Measurements from ENCODE around the gene UBIAD1. TPM values are rescaled to one million over a fixed set of nuclear protein-coding genes. Genes with fewer than 3 reads are reported as not detected.

Gene UBIAD1, protein sequence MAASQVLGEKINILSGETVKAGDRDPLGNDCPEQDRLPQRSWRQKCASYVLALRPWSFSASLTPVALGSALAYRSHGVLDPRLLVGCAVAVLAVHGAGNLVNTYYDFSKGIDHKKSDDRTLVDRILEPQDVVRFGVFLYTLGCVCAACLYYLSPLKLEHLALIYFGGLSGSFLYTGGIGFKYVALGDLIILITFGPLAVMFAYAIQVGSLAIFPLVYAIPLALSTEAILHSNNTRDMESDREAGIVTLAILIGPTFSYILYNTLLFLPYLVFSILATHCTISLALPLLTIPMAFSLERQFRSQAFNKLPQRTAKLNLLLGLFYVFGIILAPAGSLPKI
- 6.8 and 13.9 TPM in 2 replicates for total RNA-seq

GRCh38 chr1:11272832-11273594, at the start of gene UBIAD1:
Gene UBIAD1, plus strand, starts transcription at chr1:11273198. Its CDS starts 334 bp downstream, at chr1:11273532.
- DNase-seq (ENCODE audit: low read depth in 2 of 2), result peak; percentile 90 to 94

DNA sequence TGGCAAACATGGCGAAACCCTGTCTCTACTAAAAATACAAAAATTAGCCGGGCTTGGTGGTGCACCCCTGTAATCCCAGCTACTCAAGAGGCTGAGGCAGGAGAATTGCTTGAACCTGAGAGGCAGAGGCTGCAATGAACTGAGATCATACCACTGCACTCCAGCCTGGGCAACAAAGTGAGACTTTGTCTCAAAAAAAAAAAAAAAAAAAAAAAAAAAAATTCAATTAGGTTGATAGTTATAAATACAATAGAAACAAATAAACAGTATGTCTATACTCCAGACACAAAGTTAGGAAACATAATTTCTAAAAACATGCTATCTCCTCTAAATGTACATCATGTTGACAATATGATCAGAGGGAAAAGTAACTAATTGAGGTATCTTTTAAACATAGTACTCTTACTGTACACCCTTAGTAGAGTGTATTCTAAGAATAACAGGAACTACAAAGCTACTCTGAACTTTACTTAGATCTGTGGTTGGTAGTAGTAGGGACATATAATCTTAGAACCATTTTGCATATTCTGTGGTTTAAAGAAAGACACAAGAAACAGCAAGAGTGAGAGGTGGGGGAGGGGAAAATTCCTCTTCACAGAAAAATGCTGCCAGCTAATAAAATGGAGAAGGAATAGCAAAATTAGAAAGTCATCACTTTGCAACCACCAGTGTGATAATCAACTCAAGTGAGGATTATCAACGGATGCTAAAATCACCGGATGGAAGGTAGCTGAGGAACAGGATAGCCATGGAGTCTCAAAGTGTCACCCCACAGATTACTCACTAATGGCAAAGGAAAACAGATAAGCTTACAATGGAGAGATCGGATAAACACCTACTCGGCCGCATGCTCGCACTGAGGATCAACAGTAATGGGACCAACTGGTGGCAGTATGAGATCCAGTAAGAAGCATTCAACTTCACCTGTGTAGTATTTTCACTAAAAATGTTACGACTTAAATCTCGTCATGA, 45.6 kb upstream of the UBIAD1 start:
- no peak for DNase-seq (ENCODE audit: low read depth in 2 of 2)

GRCh38 chr1:11229203-11229602, 43.8 kb upstream of the UBIAD1 start:
- DNase-seq (ENCODE audit: low read depth in 2 of 2), result no peak

- no peak for DNase-seq (ENCODE audit: low read depth in 2 of 2)
These were observed 39.8 kb upstream of the UBIAD1 start for GRCh38 chr1:11233208-11233607.

DNA sequence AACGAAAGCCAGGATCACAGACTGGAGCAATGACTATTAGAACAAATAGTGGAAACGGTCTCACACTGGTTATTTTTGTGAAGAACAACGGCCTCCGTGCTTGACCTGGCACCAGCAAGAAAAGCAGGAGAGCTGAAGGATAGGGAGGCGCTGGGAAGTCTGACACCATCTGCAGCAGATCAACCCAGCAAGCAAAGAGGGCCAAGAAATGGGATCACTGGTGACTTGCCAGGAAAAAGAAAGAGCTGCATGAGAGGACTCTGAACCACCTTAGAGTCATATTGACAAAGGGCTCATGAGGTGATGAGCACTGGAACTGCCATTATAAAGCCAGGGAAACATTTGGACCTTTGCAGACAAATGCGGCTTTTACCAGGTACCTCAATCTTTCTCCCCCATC, 35.6 kb upstream of the UBIAD1 start:
- no peak for DNase-seq (ENCODE audit: low read depth in 2 of 2)

DNA sequence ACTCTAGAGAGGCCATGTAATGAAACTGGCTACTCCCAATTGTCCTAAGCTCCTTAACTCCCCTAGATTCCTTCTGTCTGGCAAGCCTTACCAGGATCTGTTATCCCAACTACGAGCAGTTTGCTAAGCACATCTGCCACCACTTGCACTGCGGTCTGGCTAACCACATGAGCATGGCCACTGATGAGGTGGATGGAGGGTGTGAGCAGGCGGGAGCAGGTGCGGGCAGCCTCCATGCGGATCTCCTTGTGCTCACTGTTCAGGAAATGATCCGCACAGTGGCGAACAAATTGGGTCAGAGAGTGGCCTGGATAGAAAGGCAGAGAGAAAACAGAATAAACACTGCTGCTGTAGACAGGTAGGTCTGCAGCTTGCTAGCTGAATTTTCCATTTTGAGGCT, 34.7 kb upstream of the UBIAD1 start:
- DNase-seq (ENCODE audit: low read depth in 2 of 2), result no peak

GRCh38 chr1:11245248-11245647, 27.8 kb upstream of the UBIAD1 start:
- no peak for DNase-seq (ENCODE audit: low read depth in 2 of 2)

DNA sequence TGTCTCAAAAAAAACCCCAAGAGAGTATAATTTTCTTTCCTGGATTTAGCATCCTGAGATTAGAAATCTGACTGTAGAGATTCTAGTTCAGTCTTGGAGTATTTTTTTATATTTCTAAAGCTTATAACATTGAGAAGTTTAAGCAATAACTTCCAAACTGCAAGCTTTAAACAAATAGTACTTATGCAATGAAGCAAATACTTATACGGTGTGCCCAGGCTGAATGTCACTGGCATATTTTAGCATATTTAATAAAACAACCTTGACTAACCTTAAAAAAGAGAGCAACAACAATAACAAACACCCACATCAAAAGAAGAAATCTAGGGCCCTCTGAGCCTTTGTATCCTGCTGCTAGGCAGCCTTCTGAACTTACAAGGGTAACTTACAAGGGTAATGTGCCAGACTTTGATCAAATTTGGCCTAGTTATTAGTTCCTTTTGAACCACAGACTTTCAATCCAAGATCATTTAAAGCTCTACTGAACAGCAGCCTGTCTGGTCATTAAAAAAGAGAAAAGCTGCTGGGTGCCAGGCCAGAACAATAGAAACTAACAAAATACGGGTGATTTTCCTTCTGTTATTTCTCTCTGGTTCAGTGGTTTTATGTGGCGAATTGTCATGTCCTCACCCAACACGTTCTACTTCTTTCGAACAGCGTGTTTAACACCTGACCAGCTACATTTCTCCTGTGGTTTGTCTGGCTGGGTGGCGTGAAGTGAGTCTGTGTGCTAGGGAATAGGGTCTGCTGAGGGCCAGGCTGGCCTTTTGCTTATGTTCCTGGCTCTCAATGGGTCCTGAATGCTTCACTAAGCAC, 26.9 kb upstream of the UBIAD1 start:
- no peak for DNase-seq (ENCODE audit: low read depth in 2 of 2)

DNA sequence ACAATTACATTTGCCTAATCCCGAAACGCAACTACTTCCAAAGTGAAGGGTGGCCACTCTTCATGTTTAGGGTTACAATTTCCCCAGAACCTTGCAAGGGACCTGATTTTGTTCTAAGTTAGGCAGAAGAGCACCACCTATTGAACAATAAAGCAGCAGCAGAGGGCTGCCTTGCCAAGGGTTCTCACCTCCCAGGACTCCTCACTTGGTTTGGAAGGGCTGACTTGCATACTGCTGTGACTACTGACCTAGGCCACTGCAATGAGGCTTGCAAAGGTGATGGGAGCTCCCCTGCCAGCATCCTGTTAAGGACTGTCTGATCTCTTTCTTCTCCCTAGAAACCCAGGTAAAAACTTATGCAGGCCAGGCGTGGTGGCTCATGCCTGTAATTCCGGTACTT, 24.8 kb upstream of the UBIAD1 start:
- DNase-seq (ENCODE audit: low read depth in 2 of 2), result no peak

- DNase-seq (ENCODE audit: low read depth in 2 of 2), result no peak
These were observed 20.5 kb upstream of the UBIAD1 start for GRCh38 chr1:11252538-11252937.

- DNase-seq (ENCODE audit: low read depth in 2 of 2), result no peak
These were observed 19.8 kb upstream of the UBIAD1 start for GRCh38 chr1:11253226-11253625.

DNA sequence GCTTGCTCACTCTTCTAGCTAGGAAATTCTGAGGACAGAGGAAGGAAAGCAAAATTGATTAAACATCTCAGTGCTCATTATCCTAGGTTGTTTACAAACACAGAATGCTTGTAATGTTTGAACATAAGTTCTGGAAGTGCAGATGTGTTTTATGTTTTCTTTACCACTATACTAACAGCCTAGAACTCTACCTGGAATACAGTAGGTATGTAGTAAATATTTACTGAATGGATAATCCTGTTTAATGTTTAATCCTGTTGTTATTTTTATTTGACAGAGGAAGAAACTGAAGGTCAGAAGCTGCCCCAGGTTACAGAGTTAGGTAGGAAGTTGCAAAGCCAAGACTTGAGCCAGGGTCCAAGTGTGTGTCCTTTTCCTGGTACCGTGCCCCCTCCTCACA, 16.7 kb upstream of the UBIAD1 start:
- DNase-seq (ENCODE audit: low read depth in 2 of 2), result no peak

GRCh38 chr1:11262171-11263049, 10.6 kb upstream of the UBIAD1 start, which contains the start of gene MTOR:
Gene MTOR, minus strand, starts transcription at chr1:11262551. Its CDS starts 3,142 bp downstream, at chr1:11259409.
- DNase-seq (ENCODE audit: low read depth in 2 of 2), result peak; percentile 99 to 100

GRCh38 chr1:11266268-11267074, 6.5 kb upstream of the UBIAD1 start:
- no peak for DNase-seq (ENCODE audit: low read depth in 2 of 2)

- DNase-seq (ENCODE audit: low read depth in 2 of 2), result peak; percentile 81 to 95
These were observed 5.4 kb upstream of the UBIAD1 start for GRCh38 chr1:11267350-11268337.

DNA sequence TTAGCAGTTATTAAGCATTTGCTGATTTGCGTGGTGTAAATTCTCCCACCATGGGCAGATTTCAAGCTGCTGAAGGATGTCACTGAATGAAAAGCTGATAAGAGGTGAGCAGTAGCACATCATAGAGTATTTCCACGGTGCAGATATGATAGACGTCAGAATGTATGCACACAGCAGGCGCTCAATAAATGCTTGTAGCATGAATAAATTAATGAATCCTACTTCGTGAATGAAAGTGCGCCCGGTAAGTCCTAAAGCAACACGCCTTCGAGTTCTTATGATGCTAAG, 510 bp upstream of the UBIAD1 start:
- no peak for DNase-seq (ENCODE audit: low read depth in 2 of 2)

DNA sequence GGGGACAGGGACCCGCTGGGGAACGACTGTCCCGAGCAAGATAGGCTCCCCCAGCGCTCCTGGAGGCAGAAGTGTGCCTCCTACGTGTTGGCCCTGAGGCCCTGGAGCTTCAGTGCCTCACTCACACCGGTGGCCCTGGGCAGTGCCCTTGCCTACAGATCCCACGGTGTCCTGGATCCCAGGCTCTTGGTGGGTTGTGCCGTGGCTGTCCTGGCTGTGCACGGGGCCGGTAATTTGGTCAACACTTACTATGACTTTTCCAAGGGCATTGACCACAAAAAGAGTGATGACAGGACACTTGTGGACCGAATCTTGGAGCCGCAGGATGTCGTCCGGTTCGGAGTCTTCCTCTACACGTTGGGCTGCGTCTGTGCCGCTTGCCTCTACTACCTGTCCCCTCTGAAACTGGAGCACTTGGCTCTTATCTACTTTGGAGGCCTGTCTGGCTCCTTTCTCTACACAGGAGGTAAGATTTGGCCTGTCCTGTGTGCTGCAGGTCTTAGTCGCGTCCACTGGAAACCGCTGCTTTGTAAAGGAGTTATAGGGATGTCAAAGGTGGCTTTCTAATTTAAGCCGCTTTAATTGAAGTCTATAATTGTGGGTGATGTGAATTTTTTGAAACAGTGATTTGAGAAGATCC, 717 bp downstream of the UBIAD1 start:
- DNase-seq (ENCODE audit: low read depth in 2 of 2), result no peak

Measured in lung microvascular endothelial cell (primary cell).